Stomach (tissue), 4 donors: ENCODE measurements around the gene KCNAB1.

ENCODE experiments used
- CTCF ChIP-seq, 7 experiments: fragments of 450-650 bp in 4 of 7; fragments of 200-600 bp in 3 of 7; sonication (generic) in 3 of 7; IDR thresholded peaks; one replicate each; pipeline ENCODE4 v1.5.1; 2016 to 2019; ENCODE audit warnings: antibody characterized with exemption in 7 of 7, control low read depth in 2 of 7, mild to moderate bottlenecking in 1 of 7
- POLR2A ChIP-seq, 4 donors: fragments of 450-650 bp; IDR thresholded peaks; one replicate each; pipeline ENCODE4 v1.6.1; 2016; ENCODE audit warnings: antibody characterized with exemption in 4 of 4, control low read depth in 2 of 4, mild to moderate bottlenecking in 1 of 4, moderate library complexity in 1 of 4

DNA sequence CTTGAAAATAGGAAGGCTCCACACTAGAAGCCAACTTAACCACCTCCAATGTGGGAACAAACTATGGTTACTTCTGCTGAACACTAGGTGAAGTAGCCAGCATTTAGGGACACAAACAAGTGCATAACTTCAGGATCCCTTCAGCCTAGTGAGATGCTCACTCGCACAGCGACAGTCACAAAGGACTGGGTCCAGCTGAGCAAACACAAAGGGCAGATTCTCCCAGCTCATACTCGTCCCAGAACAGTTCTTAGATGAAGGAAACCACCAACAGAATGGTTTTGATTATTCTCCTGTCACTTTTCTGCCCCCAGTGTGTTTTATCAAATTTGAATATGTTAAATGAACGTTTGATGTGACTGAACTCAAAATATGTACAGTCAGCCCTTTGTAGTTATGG lies 201.6 kb downstream of the KCNAB1 start:
- TF ChIP-seq CTCF (IDR thresholded peaks at IDR 0.05): no peak
- TF ChIP-seq POLR2A (IDR thresholded peaks at IDR 0.05): no peak
